Adrenal gland (tissue), 12 donors: Measurements from ENCODE around the gene TAPT1. TPM values are rescaled to one million over a fixed set of nuclear protein-coding genes. Genes with fewer than 3 reads are reported as not detected.

Experiments used
- DNase-seq, 7 donors: peaks; one replicate each; pipeline ENCODE4 v3.0.0-alpha.2; 2019 to 2020
- H3K27ac ChIP-seq, 5 donors: fragments of 200-600 bp; sonication (generic) in 4 of 5; 1 replicate in 3 of 5; 2 replicates in 2 of 5; pipeline versions ENCODE4 v1.5.1 to v1.8.0; 2016 to 2020; ENCODE audit warnings: mild to moderate bottlenecking in 1 of 5
- H3K27me3 ChIP-seq: fragments of 200-600 bp; 2 replicates; pipeline ENCODE4 v1.8.0; 2021
- H3K36me3 ChIP-seq, 2 donors: fragments of 200-600 bp; replicated peaks in 1 of 2; 1 replicate in 1 of 2; 2 replicates in 1 of 2; pipeline versions ENCODE4 v1.5.1 to v1.8.0; 2018 to 2022
- H3K4me1 ChIP-seq, 2 donors: fragments of 200-600 bp; replicated peaks in 1 of 2; 1 replicate in 1 of 2; 2 replicates in 1 of 2; pipeline versions ENCODE4 v1.5.1 to v1.8.0; 2018 to 2021
- H3K4me3 ChIP-seq, 4 donors: fragments of 200-600 bp; sonication (generic) in 3 of 4; one replicate each; pipeline ENCODE4 v1.5.1; 2016 to 2018
- H3K9me3 ChIP-seq, 3 donors: fragments of 200-600 bp; sonication (generic) in 1 of 3; replicated peaks in 1 of 3; 1 replicate in 2 of 3; 2 replicates in 1 of 3; pipeline versions ENCODE4 v1.5.1 to v1.8.0; 2016 to 2021
- POLR2A ChIP-seq, 2 donors: fragments of 450-650 bp; IDR thresholded peaks; one replicate each; pipeline ENCODE4 v1.6.1; 2017; ENCODE audit warnings: antibody characterized with exemption in 2 of 2, mild to moderate bottlenecking in 2 of 2, moderate library complexity in 1 of 2
- WGBS, 4 donors: extraction: QIAGEN DNeasy Blood & Tissue Kit in 2 of 4; methylation state at CpG; one replicate each; pipeline versions ENCODE4 v1.1.5 to v1.1.7; 2013 to 2017; 5-methylcytosine and 5-hydroxymethylcytosine counted together
- intact Hi-C, 2 donors: fragments of 100-400 bp; cut with DNase I; formaldehyde crosslinking; loops; one replicate each; pipeline versions ENCODE4 v1.14.1 to v1.15.0; 2022 to 2023
- polyA plus RNA-seq, 3 donors: library from polyadenylated mRNA; stranded (reverse); fragments of 200-250 nt in 2 of 3; fragments of 350-450 nt in 1 of 3; fragmentation: Illumina TruSeq in 1 of 3; extraction: RNeasy Lipid Tissue Mini Kit (QIAGEN cat#74804) in 1 of 3; gene quantifications; one replicate each; pipeline ENCODE4 v1.2.3, GENCODE V29; 2013 to 2014
- total RNA-seq, 9 donors: library from RNA; depleted of rRNA in 4 of 9; stranded (reverse); fragments of >200 nt in 4 of 9; fragments of 120-200 nt in 1 of 9; fragmentation: NEBNext Ultra II Directional in 1 of 9; extraction: Animal tissue kit (Norgen Biotek cat#: 25700) in 1 of 9; gene quantifications; one replicate each; pipeline versions ENCODE4 v1.1.0 to v1.2.4, GENCODE V29; 2013 to 2023
- TF ChIP-seq, protein P1 (sequence below), 6 experiments: fragments of 450-650 bp in 4 of 6; fragments of 200-600 bp in 2 of 6; sonication (generic) in 1 of 6; IDR thresholded peaks; 1 replicate in 5 of 6; 2 replicates in 1 of 6; pipeline versions ENCODE4 v1.5.1 to v1.8.0; 2016 to 2021; ENCODE audit warnings: antibody characterized with exemption in 6 of 6, mild to moderate bottlenecking in 2 of 6, moderate library complexity in 1 of 6
- donor health status: healthy with polysubstance abuse.
- donor health status: Bipolar disorder and iron deficiency.
- donor health status: DM: yes; HTN: yes; CAD: no.
- donor health status: DM: no; HTN: no; CAD: no.
- donor health status: DM: no; HTN: no; CAD: no.
- donor health status: DM: yes; HTN: yes; CAD: no.

TAPT1 gene
- total and polyA plus RNA-seq, 12 donors: 33.2 to 119 (median 51.0) TPM

DNA sequence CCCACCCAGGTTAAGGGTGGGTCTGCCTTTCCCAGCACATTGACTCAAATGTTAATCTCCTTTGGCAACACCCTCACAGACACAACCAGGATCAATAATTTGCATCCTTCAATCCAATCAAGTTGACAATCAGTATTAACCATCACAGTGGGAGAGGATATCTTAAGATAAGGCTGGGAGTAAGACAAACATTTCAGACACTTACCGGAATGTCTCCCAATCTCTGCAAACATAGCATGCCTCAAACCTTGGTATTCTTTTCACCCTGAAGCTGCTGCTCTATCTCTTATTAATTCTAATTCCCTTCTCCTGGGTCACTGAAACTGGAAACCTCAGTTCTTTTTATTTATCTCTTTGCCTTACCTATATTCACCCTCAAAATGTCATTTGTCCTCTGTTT is 19.0 kb upstream of the TAPT1 start:
- Histone ChIP-seq H3K4me3 (no peak overlapping the region), H3K27me3 (no peaks in the 10 kb centered on the region), H3K4me1 (peaks cover 6 to 8% of the 10 kb centered on the region in 2 donors), H3K36me3 (no peaks in the 10 kb centered on the region), H3K27ac (no peak overlapping the region), H3K9me3 (no peaks in the 10 kb centered on the region)
- WGBS, 4 donors: 94 to 100% (median 96%) methylated on average over 1 of the region's 1 CpG
- TF ChIP-seq, protein P1, sequence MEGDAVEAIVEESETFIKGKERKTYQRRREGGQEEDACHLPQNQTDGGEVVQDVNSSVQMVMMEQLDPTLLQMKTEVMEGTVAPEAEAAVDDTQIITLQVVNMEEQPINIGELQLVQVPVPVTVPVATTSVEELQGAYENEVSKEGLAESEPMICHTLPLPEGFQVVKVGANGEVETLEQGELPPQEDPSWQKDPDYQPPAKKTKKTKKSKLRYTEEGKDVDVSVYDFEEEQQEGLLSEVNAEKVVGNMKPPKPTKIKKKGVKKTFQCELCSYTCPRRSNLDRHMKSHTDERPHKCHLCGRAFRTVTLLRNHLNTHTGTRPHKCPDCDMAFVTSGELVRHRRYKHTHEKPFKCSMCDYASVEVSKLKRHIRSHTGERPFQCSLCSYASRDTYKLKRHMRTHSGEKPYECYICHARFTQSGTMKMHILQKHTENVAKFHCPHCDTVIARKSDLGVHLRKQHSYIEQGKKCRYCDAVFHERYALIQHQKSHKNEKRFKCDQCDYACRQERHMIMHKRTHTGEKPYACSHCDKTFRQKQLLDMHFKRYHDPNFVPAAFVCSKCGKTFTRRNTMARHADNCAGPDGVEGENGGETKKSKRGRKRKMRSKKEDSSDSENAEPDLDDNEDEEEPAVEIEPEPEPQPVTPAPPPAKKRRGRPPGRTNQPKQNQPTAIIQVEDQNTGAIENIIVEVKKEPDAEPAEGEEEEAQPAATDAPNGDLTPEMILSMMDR (IDR thresholded peaks at IDR 0.05): no peak
- TF ChIP-seq POLR2A (IDR thresholded peaks at IDR 0.05): no peak
- no peak for DNase-seq
- intact Hi-C loops: no loop called here

- WGBS, 4 donors: 84 to 88% (median 85%) methylated on average over 4 of the region's 4 CpGs
- DNase-seq: no peak
- Histone ChIP-seq H3K27me3 (no peaks in the 10 kb centered on the region), H3K27ac (no peak overlapping the region), H3K4me3 (no peak overlapping the region), H3K4me1 (no peaks in the 10 kb centered on the region), H3K9me3 (no peaks in the 10 kb centered on the region), H3K36me3 (no peaks in the 10 kb centered on the region)
- TF ChIP-seq POLR2A (IDR thresholded peaks at IDR 0.05): no peak
- TF ChIP-seq, protein P1 (IDR thresholded peaks at IDR 0.05): no peak
- intact Hi-C loops: no loop called here
These were observed 17.0 kb upstream of the TAPT1 start for GRCh38 chr4:16243285-16243684.

DNA sequence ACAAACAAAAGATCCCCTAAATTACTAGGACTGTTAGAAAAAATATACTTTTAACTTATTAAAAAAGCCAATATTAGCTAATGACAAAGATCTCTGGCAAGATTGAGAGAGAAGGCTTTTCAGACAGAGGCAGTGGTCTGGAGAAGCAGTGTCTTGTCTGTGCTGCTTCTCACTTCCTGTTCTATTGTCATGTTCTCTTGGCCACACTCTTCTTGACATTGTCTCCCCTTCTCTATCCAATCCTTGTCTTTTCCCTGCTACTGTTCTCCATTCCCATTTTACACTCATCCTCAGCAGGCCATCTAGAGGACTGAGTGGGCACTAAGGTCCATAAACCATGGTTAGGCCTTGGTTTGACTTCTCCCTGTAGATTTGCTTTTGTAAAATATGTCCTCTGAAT is 14.0 kb upstream of the TAPT1 start:
- no peaks in the 10 kb centered on the region for H3K4me1 ChIP-seq
- H3K4me3 ChIP-seq: no peak overlapping the region
- H3K9me3 ChIP-seq: no peaks in the 10 kb centered on the region
- no peaks in the 10 kb centered on the region for H3K36me3 ChIP-seq
- TF ChIP-seq, protein P1 (IDR thresholded peaks at IDR 0.05): no peak
- TF ChIP-seq POLR2A (IDR thresholded peaks at IDR 0.05): no peak
- no peak for DNase-seq
- no peaks in the 10 kb centered on the region for H3K27me3 ChIP-seq
- no peak overlapping the region for H3K27ac ChIP-seq
- intact Hi-C loops: no loop called here

DNA sequence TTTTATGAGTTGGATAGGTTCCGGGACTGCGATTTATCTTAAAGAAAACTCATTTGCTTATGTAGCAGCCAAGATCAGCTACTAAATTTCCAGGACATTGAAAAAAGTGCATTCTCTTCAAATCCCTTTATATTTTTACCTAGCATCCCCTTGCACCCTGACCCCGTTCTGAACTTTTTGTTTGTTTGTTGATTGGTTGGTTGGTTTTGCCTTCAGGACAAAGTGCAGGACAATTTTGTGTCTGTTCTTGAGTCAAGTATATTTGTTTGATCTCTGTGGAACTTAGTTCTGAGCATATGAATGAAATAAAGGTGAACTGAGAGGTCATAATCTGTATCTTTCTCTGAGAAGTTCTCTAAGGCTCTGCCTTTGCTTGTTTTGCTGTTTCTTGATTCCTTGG is 12.8 kb upstream of the TAPT1 start:
- no peaks in the 10 kb centered on the region for H3K27me3 ChIP-seq
- no peaks in the 10 kb centered on the region for H3K36me3 ChIP-seq
- DNase-seq: no peak
- no peaks in the 10 kb centered on the region for H3K9me3 ChIP-seq
- H3K4me3 ChIP-seq: no peak overlapping the region
- TF ChIP-seq, protein P1 (IDR thresholded peaks at IDR 0.05): no peak
- no peak for TF ChIP-seq POLR2A (IDR thresholded peaks at IDR 0.05)
- H3K27ac ChIP-seq: no peak overlapping the region
- intact Hi-C loops: no loop called here
- WGBS, 4 donors: 94 to 99% (median 95%) methylated on average over 3 of the region's 3 CpGs
- no peaks in the 10 kb centered on the region for H3K4me1 ChIP-seq
